ENCODE measurements around the gene FOXL1. TPM values are rescaled to one million over a fixed set of nuclear protein-coding genes. Genes with fewer than 3 reads are reported as not detected.

FOXL1 gene
- polyA plus RNA-seq, 3 donors: not detected

- H3K4me1 Mint-ChIP-seq: peaks cover 22% of the 10 kb centered on the region
- Histone ChIP-seq H2AFZ (ENCODE audit: insufficient read depth, low read depth, low read length, poor library complexity, severe bottlenecking) (no peak overlapping the region), H3K4me3 (replicated peaks in 1 of 3; ENCODE audit: low read depth in 2 of 3, low read length in 3 of 3) (no peak overlapping the region), H3K4me1 (ENCODE audit: control insufficient read depth in 1 of 2, insufficient read depth in 2 of 2, low read length in 2 of 2) (peaks cover 4 to 9% of the 10 kb centered on the region in 2 donors), H3K27ac (ENCODE audit: low read depth in 1 of 2, low read length in 2 of 2) (no peak overlapping the region), H3K4me2 (replicated peaks; ENCODE audit: extremely low read depth, low read length, poor library complexity, severe bottlenecking) (no peak overlapping the region), H4K20me1 (ENCODE audit: insufficient read depth, low read length) (no peaks in the 10 kb centered on the region), H3K27me3 (ENCODE audit: control insufficient read depth in 2 of 2, insufficient read depth in 2 of 2, low read length in 2 of 2) (peaks cover 41 to 63% of the 10 kb centered on the region in 2 donors), H3K79me2 (ENCODE audit: insufficient read depth, low read length) (no peaks in the 10 kb centered on the region), H3K9me3 (replicated peaks in 1 of 2; ENCODE audit: control insufficient read depth in 1 of 2, insufficient read depth in 1 of 2, low read length in 2 of 2) (peaks cover 0 to 20% of the 10 kb centered on the region in 2 donors), H3K9ac (ENCODE audit: insufficient read depth, low read length, poor library complexity, severe bottlenecking) (no peak overlapping the region), H3K36me3 (replicated peaks in 1 of 2; ENCODE audit: control insufficient read depth in 1 of 2, insufficient read depth in 2 of 2, low read length in 2 of 2) (no peaks in the 10 kb centered on the region)
- DNase-seq: no peak
- peaks cover 0 to 3% of the 10 kb centered on the region in 2 donors for H3K36me3 Mint-ChIP-seq
- intact Hi-C loops (cut with micrococcal nuclease): no loop called here
- peak overlapping the region in 1 of 2 donors; percentile 85 for H3K4me3 Mint-ChIP-seq
- peaks cover 70 to 84% (median 74%) of the 10 kb centered on the region in 3 donors for H3K27me3 Mint-ChIP-seq (ENCODE audit: low read depth in 3 of 3)
- peaks cover 0 to 12% (median 0%) of the 10 kb centered on the region in 7 donors for H3K9me3 Mint-ChIP-seq
- no peak for TF ChIP-seq CTCF (IDR thresholded peaks at IDR 0.05)
- peak overlapping the region in 1 of 7 donors; percentile 32 for H3K27ac Mint-ChIP-seq
- WGBS (ENCODE audit: insufficient coverage): 76% methylated on average over 5 of the region's 16 CpGs
Observed at GRCh38 chr16:86565181-86565631, 13.1 kb upstream of the FOXL1 start.

GRCh38 chr16:86565644-86566511 lies 12.5 kb upstream of the FOXL1 start:
- no peaks in the 10 kb centered on the region for H4K20me1 ChIP-seq (ENCODE audit: insufficient read depth, low read length)
- peaks cover 0 to 12% (median 0%) of the 10 kb centered on the region in 7 donors for H3K9me3 Mint-ChIP-seq
- no peaks in the 10 kb centered on the region for H3K36me3 ChIP-seq (replicated peaks in 1 of 2; ENCODE audit: control insufficient read depth in 1 of 2, insufficient read depth in 2 of 2, low read length in 2 of 2)
- peaks cover 4 to 9% of the 10 kb centered on the region in 2 donors for H3K4me1 ChIP-seq (ENCODE audit: control insufficient read depth in 1 of 2, insufficient read depth in 2 of 2, low read length in 2 of 2)
- TF ChIP-seq CTCF (IDR thresholded peaks at IDR 0.05): no peak
- no peak overlapping the region for H3K27ac ChIP-seq (ENCODE audit: low read depth in 1 of 2, low read length in 2 of 2)
- WGBS (ENCODE audit: insufficient coverage): 6% methylated on average over 38 of the region's 53 CpGs
- no peak overlapping the region for H3K9ac ChIP-seq (ENCODE audit: insufficient read depth, low read length, poor library complexity, severe bottlenecking)
- H3K9me3 ChIP-seq (replicated peaks in 1 of 2; ENCODE audit: control insufficient read depth in 1 of 2, insufficient read depth in 1 of 2, low read length in 2 of 2): peaks cover 0 to 20% of the 10 kb centered on the region in 2 donors
- intact Hi-C loops (cut with micrococcal nuclease): no loop called here
- H2AFZ ChIP-seq (ENCODE audit: insufficient read depth, low read depth, low read length, poor library complexity, severe bottlenecking): no peak overlapping the region
- H3K79me2 ChIP-seq (ENCODE audit: insufficient read depth, low read length): no peaks in the 10 kb centered on the region
- DNase-seq: no peak
- H3K27me3 ChIP-seq (ENCODE audit: control insufficient read depth in 2 of 2, insufficient read depth in 2 of 2, low read length in 2 of 2): peaks cover 44 to 69% of the 10 kb centered on the region in 2 donors
- H3K27ac Mint-ChIP-seq: no peak overlapping the region
- H3K4me3 Mint-ChIP-seq: peak overlapping the region in 1 of 2 donors; percentile 85
- H3K4me2 ChIP-seq (replicated peaks; ENCODE audit: extremely low read depth, low read length, poor library complexity, severe bottlenecking): no peak overlapping the region
- H3K36me3 Mint-ChIP-seq: peaks cover 0 to 3% of the 10 kb centered on the region in 2 donors
- peaks cover 22% of the 10 kb centered on the region for H3K4me1 Mint-ChIP-seq
- no peak overlapping the region for H3K4me3 ChIP-seq (replicated peaks in 1 of 3; ENCODE audit: low read depth in 2 of 3, low read length in 3 of 3)
- H3K27me3 Mint-ChIP-seq (ENCODE audit: low read depth in 3 of 3): peaks cover 75 to 84% (median 77%) of the 10 kb centered on the region in 3 donors

Measured in CD14-positive monocyte (primary cell).